ENCODE results near the gene LUZP2. TPM values are rescaled to one million over a fixed set of nuclear protein-coding genes. Genes with fewer than 3 reads are reported as not detected.

Gene LUZP2
- total and polyA plus RNA-seq, 12 donors: 11.2 to 72.0 (median 20.6) TPM

DNA sequence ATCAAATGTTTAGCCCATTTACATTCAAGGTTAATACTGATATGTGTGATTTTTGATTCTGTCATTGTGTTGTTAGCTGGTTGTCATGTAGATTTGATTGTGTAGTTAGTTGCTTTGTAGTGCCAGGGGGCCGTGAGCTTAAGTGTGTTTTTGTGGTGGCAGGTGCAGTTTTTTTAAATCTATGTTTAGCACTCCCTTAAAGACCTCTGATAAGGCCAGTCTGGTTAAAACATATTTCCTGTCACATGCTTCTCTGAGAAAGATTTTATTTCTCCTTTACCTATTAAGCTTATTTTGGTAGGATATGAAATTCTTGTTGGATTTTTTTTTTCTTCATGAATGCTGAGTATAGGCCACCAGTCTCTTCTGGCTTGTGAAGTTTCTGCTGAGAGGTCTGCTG, 540.6 kb downstream of the LUZP2 start:
- no peaks in the 10 kb centered on the region for H3K4me1 ChIP-seq (replicated peaks in 1 of 2)
- no peaks in the 10 kb centered on the region for H3K27me3 ChIP-seq
- no peak overlapping the region for H3K4me3 ChIP-seq
- H3K27ac ChIP-seq: no peak overlapping the region
- no peaks in the 10 kb centered on the region for H3K36me3 ChIP-seq (replicated peaks in 1 of 2)
- WGBS, 4 donors: 45 to 76% (median 59%) methylated on average over 1 of the region's 1 CpG
- intact Hi-C loops (cut with DNase I): no loop called here
- no peaks in the 10 kb centered on the region for H3K9me3 ChIP-seq (replicated peaks in 1 of 3)
- no peak for TF ChIP-seq POLR2A (IDR thresholded peaks at IDR 0.05)
- TF ChIP-seq, protein P1, sequence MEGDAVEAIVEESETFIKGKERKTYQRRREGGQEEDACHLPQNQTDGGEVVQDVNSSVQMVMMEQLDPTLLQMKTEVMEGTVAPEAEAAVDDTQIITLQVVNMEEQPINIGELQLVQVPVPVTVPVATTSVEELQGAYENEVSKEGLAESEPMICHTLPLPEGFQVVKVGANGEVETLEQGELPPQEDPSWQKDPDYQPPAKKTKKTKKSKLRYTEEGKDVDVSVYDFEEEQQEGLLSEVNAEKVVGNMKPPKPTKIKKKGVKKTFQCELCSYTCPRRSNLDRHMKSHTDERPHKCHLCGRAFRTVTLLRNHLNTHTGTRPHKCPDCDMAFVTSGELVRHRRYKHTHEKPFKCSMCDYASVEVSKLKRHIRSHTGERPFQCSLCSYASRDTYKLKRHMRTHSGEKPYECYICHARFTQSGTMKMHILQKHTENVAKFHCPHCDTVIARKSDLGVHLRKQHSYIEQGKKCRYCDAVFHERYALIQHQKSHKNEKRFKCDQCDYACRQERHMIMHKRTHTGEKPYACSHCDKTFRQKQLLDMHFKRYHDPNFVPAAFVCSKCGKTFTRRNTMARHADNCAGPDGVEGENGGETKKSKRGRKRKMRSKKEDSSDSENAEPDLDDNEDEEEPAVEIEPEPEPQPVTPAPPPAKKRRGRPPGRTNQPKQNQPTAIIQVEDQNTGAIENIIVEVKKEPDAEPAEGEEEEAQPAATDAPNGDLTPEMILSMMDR (IDR thresholded peaks at IDR 0.05): no peak
- no peak for DNase-seq

DNA sequence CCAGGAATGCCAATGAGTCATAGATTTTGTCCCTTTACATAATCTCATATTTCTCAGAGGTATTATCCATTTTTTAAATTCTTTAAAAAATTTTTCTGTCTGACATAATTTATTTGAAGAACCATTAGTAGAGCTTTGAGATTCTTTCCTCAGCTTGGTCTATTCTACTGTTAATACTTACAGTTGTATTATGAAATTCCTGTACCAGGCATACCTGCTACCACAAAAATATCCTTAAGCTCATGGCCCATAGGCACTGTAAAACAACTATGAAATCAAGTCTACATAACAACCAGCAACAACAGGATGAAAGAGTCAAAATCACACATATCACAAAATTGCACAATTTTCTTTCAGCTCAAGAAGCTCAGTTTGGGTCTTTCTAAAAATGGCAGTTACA, 541.3 kb downstream of the LUZP2 start:
- no peaks in the 10 kb centered on the region for H3K9me3 ChIP-seq (replicated peaks in 1 of 3)
- intact Hi-C loops (cut with DNase I): no loop called here
- H3K4me1 ChIP-seq (replicated peaks in 1 of 2): no peaks in the 10 kb centered on the region
- H3K4me3 ChIP-seq: no peak overlapping the region
- no peak overlapping the region for H3K27ac ChIP-seq
- H3K36me3 ChIP-seq (replicated peaks in 1 of 2): no peaks in the 10 kb centered on the region
- no peaks in the 10 kb centered on the region for H3K27me3 ChIP-seq
- no peak for TF ChIP-seq POLR2A (IDR thresholded peaks at IDR 0.05)
- TF ChIP-seq, protein P1 (IDR thresholded peaks at IDR 0.05): no peak
- no peak for DNase-seq

DNA sequence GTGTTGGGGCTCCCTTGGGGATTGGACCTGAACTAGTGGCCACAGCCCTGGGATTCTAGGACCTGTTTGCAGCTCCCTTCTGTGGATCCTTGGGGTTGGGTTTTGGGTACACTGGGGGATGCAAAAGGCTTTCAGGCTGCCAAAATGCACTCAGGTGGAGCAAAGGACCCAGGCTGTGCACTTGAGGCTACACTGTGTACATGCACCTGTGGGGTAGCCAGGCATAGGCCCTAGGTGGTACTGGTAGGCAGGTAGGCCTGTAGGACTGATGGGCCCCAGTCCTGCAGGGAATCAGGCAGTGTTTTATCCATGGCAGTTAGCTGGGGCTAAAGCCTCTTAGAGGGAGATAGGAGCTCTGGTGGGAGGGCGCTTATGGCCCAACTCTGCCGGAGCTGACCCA, 542.3 kb downstream of the LUZP2 start:
- 91 to 100% (median 98%) methylated on average over 1 to 2 of the region's 2 CpGs for WGBS, 4 donors

DNA sequence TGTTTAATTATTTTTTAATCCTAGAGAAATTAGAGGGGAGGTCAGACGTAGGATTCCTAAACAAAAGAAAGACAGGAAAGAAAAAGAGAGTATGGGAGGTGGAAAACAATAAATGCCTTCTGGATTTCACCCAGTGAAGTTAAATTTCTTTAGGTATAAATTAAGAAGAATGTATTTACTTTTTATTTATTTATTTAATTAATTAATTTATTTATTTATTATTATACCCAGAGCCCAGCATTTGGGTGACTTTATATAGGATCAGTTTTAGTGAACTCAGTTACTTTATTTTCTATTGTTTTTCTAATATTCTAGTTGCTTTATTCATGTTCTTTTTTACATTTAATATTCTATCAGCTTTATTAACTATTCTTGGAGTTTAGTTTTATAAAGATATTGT, 551.8 kb downstream of the LUZP2 start:
- intact Hi-C loops (cut with DNase I): no loop called here
- TF ChIP-seq, protein P1 (IDR thresholded peaks at IDR 0.05): no peak
- TF ChIP-seq POLR2A (IDR thresholded peaks at IDR 0.05): no peak
- H3K27ac ChIP-seq: no peak overlapping the region

More for the DNA sequence above, 542.3 kb downstream of the LUZP2 start:
- H3K9me3 ChIP-seq (replicated peaks in 1 of 3): no peaks in the 10 kb centered on the region
- no peaks in the 10 kb centered on the region for H3K4me1 ChIP-seq (replicated peaks in 1 of 2)
- H3K4me3 ChIP-seq: no peak overlapping the region
- DNase-seq: no peak
- no peaks in the 10 kb centered on the region for H3K36me3 ChIP-seq (replicated peaks in 1 of 2)
- H3K27me3 ChIP-seq: no peaks in the 10 kb centered on the region
- TF ChIP-seq POLR2A (IDR thresholded peaks at IDR 0.05): no peak
- TF ChIP-seq, protein P1 (IDR thresholded peaks at IDR 0.05): no peak
- intact Hi-C loops (cut with DNase I): no loop called here
- H3K27ac ChIP-seq: no peak overlapping the region

More for the DNA sequence above, 551.8 kb downstream of the LUZP2 start:
- 84 to 88% (median 87%) methylated on average over 1 of the region's 1 CpG for WGBS, 4 donors
- no peak for DNase-seq
- Histone ChIP-seq H3K4me1 (replicated peaks in 1 of 2) (no peaks in the 10 kb centered on the region), H3K9me3 (replicated peaks in 1 of 3) (no peaks in the 10 kb centered on the region), H3K4me3 (no peak overlapping the region), H3K27me3 (no peaks in the 10 kb centered on the region), H3K36me3 (replicated peaks in 1 of 2) (no peaks in the 10 kb centered on the region)

Data from adrenal gland (tissue), 12 donors.